Activated CD4-positive, alpha-beta T cell treated with anti-CD3 and anti-CD28 coated beads, Interleukin-2, amount 50 U/mL, for 4 hours (primary cell): ENCODE measurements around the gene FYB1.
A peak's percentile ranks its signal among the peaks of the same experiment; 100 is the strongest.
"Not testable (repeated sequence)": the region's sequence is repeated elsewhere in the genome, so short reads cannot be mapped to it uniquely, and the experiment has no call there.

Experiments
- DNase-seq, 2 experiments: peaks; one replicate each; pipeline ENCODE4 v3.0.0-alpha.2; 2020

FYB1 gene

GRCh38 chr5:39225405-39226099 is 6.2 kb upstream of the FYB1 start:
- DNase-seq, result no peak

GRCh38 chr5:39224196-39224761 is 4.9 kb upstream of the FYB1 start:
- no peak for DNase-seq

GRCh38 chr5:39223565-39224156 is 4.3 kb upstream of the FYB1 start:
- DNase-seq, result no peak

- not testable (repeated sequence) for DNase-seq
Measured at GRCh38 chr5:39221671-39222070, 2.3 kb upstream of the FYB1 start.

- DNase-seq, result no peak
Measured at GRCh38 chr5:39220280-39221030, 1.1 kb upstream of the FYB1 start.

GRCh38 chr5:39218482-39219402 is 621 bp downstream of the FYB1 start:
- DNase-seq, result no peak

- DNase-seq, result peak; percentile 73 to 78
Measured at GRCh38 chr5:39217365-39218281, 1.7 kb downstream of the FYB1 start.

- no peak for DNase-seq
Measured at GRCh38 chr5:39216631-39217030, 2.7 kb downstream of the FYB1 start.

GRCh38 chr5:39215857-39216256 is 3.5 kb downstream of the FYB1 start:
- DNase-seq, result no peak

GRCh38 chr5:39214912-39215709 is 4.3 kb downstream of the FYB1 start:
- DNase-seq, result peak in 1 of 2 experiments; percentile 35

GRCh38 chr5:39213447-39214207 is 5.7 kb downstream of the FYB1 start:
- DNase-seq, result no peak

GRCh38 chr5:39211773-39212172 is 7.6 kb downstream of the FYB1 start:
- DNase-seq, result no peak

- peak; percentile 44 to 49 for DNase-seq
Measured at GRCh38 chr5:39209924-39210323, 9.4 kb downstream of the FYB1 start.

- DNase-seq, result no peak
Measured at GRCh38 chr5:39208471-39208870, 10.9 kb downstream of the FYB1 start.

- no peak for DNase-seq
Measured at GRCh38 chr5:39207345-39208045, 11.9 kb downstream of the FYB1 start.

- DNase-seq, result no peak
Measured at GRCh38 chr5:39206630-39207321, 12.6 kb downstream of the FYB1 start.

- DNase-seq, result no peak
Measured at GRCh38 chr5:39205550-39205949, 13.8 kb downstream of the FYB1 start.

- DNase-seq, result no peak
Measured at GRCh38 chr5:39203951-39204350, 15.4 kb downstream of the FYB1 start.
